Activated CD8-positive, alpha-beta memory T cell treated with anti-CD3 and anti-CD28 coated beads, Interleukin-2, amount 10 ng/mL, durations not matched to agents 7 days and 5 days (primary cell): ENCODE results near the gene KCNIP4. TPM values are rescaled to one million over a fixed set of nuclear protein-coding genes. Genes with fewer than 3 reads are reported as not detected.
"Not testable (repeated sequence)": the region's sequence is repeated elsewhere in the genome, so short reads cannot be mapped to it uniquely, and the experiment has no call there.

Source experiments
- ATAC-seq: fragments of 150-1000 bp; cut with Tn5 transposase; one replicate; pipeline ENCODE4 v1.10.0; 2021; ENCODE audit warnings: moderate library complexity
- CTCF ChIA-PET: fragments of 350-600 bp; sonication (Branson Sonifier 250); formaldehyde crosslinking; loops from one replicate; lab custom pipeline; 2021; ENCODE audit warnings: antibody characterized with exemption; lab: Charles Lee
- DNase-seq: peaks from one replicate; pipeline ENCODE4 v3.0.0-alpha.2; 2020
- H3K27ac Mint-ChIP-seq: one replicate; pipeline ENCODE4 v1.8.0; 2021; ENCODE audit warnings: mild to moderate bottlenecking, mixed read lengths
- H3K27me3 Mint-ChIP-seq: one replicate; pipeline ENCODE4 v1.8.0; 2021; ENCODE audit warnings: mixed read lengths
- H3K36me3 Mint-ChIP-seq: one replicate; pipeline ENCODE4 v1.8.0; 2021; ENCODE audit warnings: mild to moderate bottlenecking, mixed read lengths
- H3K4me1 Mint-ChIP-seq: one replicate; pipeline ENCODE4 v1.8.0; 2021; ENCODE audit warnings: mixed read lengths
- H3K4me3 Mint-ChIP-seq: one replicate; pipeline ENCODE4 v1.8.0; 2021; ENCODE audit warnings: mild to moderate bottlenecking, moderate library complexity, mixed read lengths
- H3K9me3 Mint-ChIP-seq: one replicate; pipeline ENCODE4 v1.8.0; 2022; ENCODE audit warnings: low read depth, mixed read lengths
- total RNA-seq, 2 experiments: library from RNA; stranded (reverse); gene quantifications; one replicate each; pipeline ENCODE4 v1.2.3, GENCODE V29; 2021

The KCNIP4 gene
- not detected for total RNA-seq

GRCh38 chr4:21948347-21949072 lies at the start of gene KCNIP4:
Gene KCNIP4, minus strand, starts transcription at chr4:21948772.
- DNase-seq (no peak), ATAC-seq (no peak)
- H3K9me3 Mint-ChIP-seq: peaks cover 4% of the 10 kb centered on the region

GRCh38 chr4:21996618-21997017 lies 48.0 kb upstream of the KCNIP4 start:
- H3K4me1 Mint-ChIP-seq, H3K36me3 Mint-ChIP-seq, H3K9me3 Mint-ChIP-seq, DNase-seq, H3K27ac Mint-ChIP-seq, H3K4me3 Mint-ChIP-seq, CTCF ChIA-PET, H3K27me3 Mint-ChIP-seq, ATAC-seq: not testable (repeated sequence)

More at GRCh38 chr4:21948347-21949072, at the start of gene KCNIP4:
- Mint-ChIP-seq H3K4me3 (no peak within 1 kb of the TSS), H3K4me1 (no peaks in the 10 kb centered on the region), H3K27ac (no peak within 1 kb of the TSS), H3K36me3 (no peaks in the 10 kb centered on the region), H3K27me3 (peaks cover 17% of the 10 kb centered on the region)
- CTCF ChIA-PET: no interaction called here

GRCh38 chr4:21992330-21992729 lies 43.8 kb upstream of the KCNIP4 start:
- no peaks in the 10 kb centered on the region for H3K27me3 Mint-ChIP-seq

GRCh38 chr4:21991562-21991961 lies 43.0 kb upstream of the KCNIP4 start:
- Mint-ChIP-seq H3K27ac (no peak overlapping the region), H3K4me3 (no peak overlapping the region), H3K9me3 (no peaks in the 10 kb centered on the region), H3K4me1 (no peaks in the 10 kb centered on the region), H3K36me3 (no peaks in the 10 kb centered on the region), H3K27me3 (no peaks in the 10 kb centered on the region)
- CTCF ChIA-PET: no interaction called here
- DNase-seq (no peak), ATAC-seq (no peak)

More at GRCh38 chr4:21992330-21992729, 43.8 kb upstream of the KCNIP4 start:
- no peaks in the 10 kb centered on the region for H3K4me1 Mint-ChIP-seq
- CTCF ChIA-PET: no interaction called here
- DNase-seq (no peak), ATAC-seq (no peak)
- H3K4me3 Mint-ChIP-seq: no peak overlapping the region
- no peaks in the 10 kb centered on the region for H3K36me3 Mint-ChIP-seq
- no peak overlapping the region for H3K27ac Mint-ChIP-seq
- H3K9me3 Mint-ChIP-seq: no peaks in the 10 kb centered on the region

GRCh38 chr4:21991050-21991449 lies 42.5 kb upstream of the KCNIP4 start:
- ATAC-seq: no peak
- CTCF ChIA-PET: no interaction called here
- no peaks in the 10 kb centered on the region for H3K27me3 Mint-ChIP-seq

GRCh38 chr4:21989351-21989750 lies 40.8 kb upstream of the KCNIP4 start:
- DNase-seq (no peak), ATAC-seq (no peak)
- H3K27me3 Mint-ChIP-seq: no peaks in the 10 kb centered on the region
- H3K9me3 Mint-ChIP-seq: no peaks in the 10 kb centered on the region
- no peak overlapping the region for H3K4me3 Mint-ChIP-seq
- H3K4me1 Mint-ChIP-seq: no peaks in the 10 kb centered on the region
- no peaks in the 10 kb centered on the region for H3K36me3 Mint-ChIP-seq
- CTCF ChIA-PET: no interaction called here
- H3K27ac Mint-ChIP-seq: no peak overlapping the region

More at GRCh38 chr4:21991050-21991449, 42.5 kb upstream of the KCNIP4 start:
- no peaks in the 10 kb centered on the region for H3K4me1 Mint-ChIP-seq
- no peaks in the 10 kb centered on the region for H3K9me3 Mint-ChIP-seq
- no peak overlapping the region for H3K4me3 Mint-ChIP-seq
- H3K27ac Mint-ChIP-seq: no peak overlapping the region
- DNase-seq: no peak
- no peaks in the 10 kb centered on the region for H3K36me3 Mint-ChIP-seq

- CTCF ChIA-PET: no interaction called here
- no peak overlapping the region for H3K4me3 Mint-ChIP-seq
- DNase-seq (no peak), ATAC-seq (no peak)
- H3K27me3 Mint-ChIP-seq: no peaks in the 10 kb centered on the region
- no peaks in the 10 kb centered on the region for H3K4me1 Mint-ChIP-seq
- no peaks in the 10 kb centered on the region for H3K36me3 Mint-ChIP-seq
- no peak overlapping the region for H3K27ac Mint-ChIP-seq
- peaks cover 3% of the 10 kb centered on the region for H3K9me3 Mint-ChIP-seq
Observed at GRCh38 chr4:21986307-21986706, 37.7 kb upstream of the KCNIP4 start.

GRCh38 chr4:21982087-21982486 lies 33.5 kb upstream of the KCNIP4 start:
- Mint-ChIP-seq H3K27ac (no peak overlapping the region), H3K27me3 (no peaks in the 10 kb centered on the region), H3K36me3 (no peaks in the 10 kb centered on the region), H3K4me1 (no peaks in the 10 kb centered on the region), H3K9me3 (peaks cover 7% of the 10 kb centered on the region), H3K4me3 (no peak overlapping the region)
- CTCF ChIA-PET: no interaction called here
- ATAC-seq (no peak), DNase-seq (no peak)

- Mint-ChIP-seq H3K4me1 (no peaks in the 10 kb centered on the region), H3K9me3 (peaks cover 8% of the 10 kb centered on the region), H3K36me3 (no peaks in the 10 kb centered on the region), H3K27ac (no peak overlapping the region), H3K27me3 (no peaks in the 10 kb centered on the region), H3K4me3 (no peak overlapping the region)
- CTCF ChIA-PET: no interaction called here
- DNase-seq: no peak
- ATAC-seq: no peak
Observed at GRCh38 chr4:21979196-21979595, 30.6 kb upstream of the KCNIP4 start.

- ATAC-seq (no peak), DNase-seq (no peak)
- no peak overlapping the region for H3K4me3 Mint-ChIP-seq
- H3K36me3 Mint-ChIP-seq: no peaks in the 10 kb centered on the region
- H3K27ac Mint-ChIP-seq: no peak overlapping the region
- H3K4me1 Mint-ChIP-seq: no peaks in the 10 kb centered on the region
- no peaks in the 10 kb centered on the region for H3K27me3 Mint-ChIP-seq
- CTCF ChIA-PET: no interaction called here
- H3K9me3 Mint-ChIP-seq: peaks cover 8% of the 10 kb centered on the region
Observed at GRCh38 chr4:21976166-21976565, 27.6 kb upstream of the KCNIP4 start.

GRCh38 chr4:21973850-21974249 lies 25.3 kb upstream of the KCNIP4 start:
- no peak overlapping the region for H3K4me3 Mint-ChIP-seq
- peaks cover 4% of the 10 kb centered on the region for H3K9me3 Mint-ChIP-seq
- DNase-seq (no peak), ATAC-seq (no peak)
- H3K27ac Mint-ChIP-seq: no peak overlapping the region
- CTCF ChIA-PET: no interaction called here
- H3K4me1 Mint-ChIP-seq: no peaks in the 10 kb centered on the region
- H3K36me3 Mint-ChIP-seq: no peaks in the 10 kb centered on the region
- no peaks in the 10 kb centered on the region for H3K27me3 Mint-ChIP-seq

GRCh38 chr4:21964762-21965319 lies 16.3 kb upstream of the KCNIP4 start:
- ATAC-seq: no peak
- Mint-ChIP-seq H3K9me3 (no peaks in the 10 kb centered on the region), H3K27ac (no peak overlapping the region), H3K36me3 (no peaks in the 10 kb centered on the region), H3K4me1 (no peaks in the 10 kb centered on the region), H3K4me3 (no peak overlapping the region), H3K27me3 (no peaks in the 10 kb centered on the region)
- CTCF ChIA-PET: no interaction called here
- DNase-seq: no peak

- H3K9me3 Mint-ChIP-seq: peaks cover 5% of the 10 kb centered on the region
- DNase-seq: no peak
- CTCF ChIA-PET: no interaction called here
Observed at GRCh38 chr4:21962691-21963090, 14.1 kb upstream of the KCNIP4 start.

GRCh38 chr4:21960793-21961192 lies 12.2 kb upstream of the KCNIP4 start:
- CTCF ChIA-PET: no interaction called here
- no peaks in the 10 kb centered on the region for H3K36me3 Mint-ChIP-seq
- H3K4me1 Mint-ChIP-seq: no peaks in the 10 kb centered on the region
- H3K4me3 Mint-ChIP-seq: no peak overlapping the region
- DNase-seq: no peak
- no peak overlapping the region for H3K27ac Mint-ChIP-seq
- H3K27me3 Mint-ChIP-seq: no peaks in the 10 kb centered on the region
- H3K9me3 Mint-ChIP-seq: peaks cover 5% of the 10 kb centered on the region
- no peak for ATAC-seq

More at GRCh38 chr4:21962691-21963090, 14.1 kb upstream of the KCNIP4 start:
- H3K4me1 Mint-ChIP-seq: no peaks in the 10 kb centered on the region
- no peaks in the 10 kb centered on the region for H3K36me3 Mint-ChIP-seq
- H3K27me3 Mint-ChIP-seq: no peaks in the 10 kb centered on the region
- H3K27ac Mint-ChIP-seq: no peak overlapping the region
- H3K4me3 Mint-ChIP-seq: no peak overlapping the region
- no peak for ATAC-seq
